HEK293 (cell line): ENCODE measurements around the gene PCNX3.

ENCODE experiments used
- FEZF1 ChIP-seq: fragments of 450-650 bp; formaldehyde crosslinking; IDR thresholded peaks from 2 replicates; pipeline ENCODE4 v1.5.1; 2016; ENCODE audit warnings: missing biosample characterization, missing genetic modification characterization
- GLIS1 ChIP-seq: fragments of 450-650 bp; formaldehyde crosslinking; IDR thresholded peaks from 2 replicates; pipeline ENCODE4 v1.5.1; 2016; ENCODE audit warnings: missing biosample characterization, missing genetic modification characterization
- HOXA7 ChIP-seq: sonication (generic); formaldehyde crosslinking; IDR thresholded peaks from 2 replicates; pipeline ENCODE4 v1.8.1; 2022; ENCODE audit warnings: missing genetic modification reagents, borderline replicate concordance
- KLF1 ChIP-seq: fragments of 450-650 bp; formaldehyde crosslinking; IDR thresholded peaks from 2 replicates; pipeline ENCODE4 v1.5.1; 2016; ENCODE audit warnings: missing biosample characterization, missing genetic modification characterization
- KLF10 ChIP-seq: fragments of 450-650 bp; IDR thresholded peaks from 2 replicates; pipeline ENCODE4 v1.5.1; 2018; ENCODE audit warnings: missing biosample characterization, mild to moderate bottlenecking, missing genetic modification characterization
- OSR2 ChIP-seq: fragments of 450-650 bp; formaldehyde crosslinking; IDR thresholded peaks from 2 replicates; pipeline ENCODE4 v1.5.1; 2016; ENCODE audit warnings: missing biosample characterization, missing genetic modification characterization
- OVOL3 ChIP-seq: fragments of 450-650 bp; formaldehyde crosslinking; IDR thresholded peaks from 2 replicates; pipeline ENCODE4 v1.5.1; 2016; ENCODE audit warnings: missing biosample characterization, missing genetic modification characterization
- SP3 ChIP-seq: fragments of 450-650 bp; formaldehyde crosslinking; IDR thresholded peaks from 2 replicates; pipeline ENCODE4 v1.5.1; 2016; ENCODE audit warnings: missing biosample characterization, missing genetic modification characterization
- SP7 ChIP-seq: fragments of 450-650 bp; formaldehyde crosslinking; IDR thresholded peaks from 2 replicates; pipeline ENCODE4 v1.5.1; 2016; ENCODE audit warnings: missing biosample characterization, missing genetic modification characterization
- TRIM28 ChIP-seq: IDR thresholded peaks from 2 replicates; pipeline ENCODE4 v1.6.1; 2011; ENCODE audit warnings: low read length, control low read depth, borderline replicate concordance
- ZBTB48 ChIP-seq: fragments of 450-650 bp; formaldehyde crosslinking; IDR thresholded peaks from 2 replicates; pipeline ENCODE4 v1.5.1; 2016; ENCODE audit warnings: missing biosample characterization, missing genetic modification characterization
- ZFHX2 ChIP-seq: fragments of 450-650 bp; formaldehyde crosslinking; conservative IDR thresholded peaks from 2 replicates; pipeline ENCODE4 v1.5.1; 2016; ENCODE audit warnings: missing biosample characterization, missing genetic modification characterization
- ZIC2 ChIP-seq: fragments of 450-650 bp; formaldehyde crosslinking; IDR thresholded peaks from 2 replicates; pipeline ENCODE4 v1.5.1; 2016; ENCODE audit warnings: missing biosample characterization, missing genetic modification characterization
- ZNF114 ChIP-seq: fragments of 450-650 bp; formaldehyde crosslinking; IDR thresholded peaks from 2 replicates; pipeline ENCODE4 v1.5.0; 2017; ENCODE audit warnings: missing biosample characterization, missing genetic modification characterization
- ZNF2 ChIP-seq: fragments of 450-650 bp; formaldehyde crosslinking; IDR thresholded peaks from 2 replicates; pipeline ENCODE4 v1.5.1; 2016; ENCODE audit warnings: missing biosample characterization, missing genetic modification characterization
- ZNF24 ChIP-seq: fragments of 450-650 bp; formaldehyde crosslinking; IDR thresholded peaks from 2 replicates; pipeline ENCODE4 v1.5.1; 2016; ENCODE audit warnings: missing biosample characterization, missing genetic modification characterization
- ZNF311 ChIP-seq: fragments of 450-650 bp; formaldehyde crosslinking; IDR thresholded peaks from 2 replicates; pipeline ENCODE4 v1.5.1; 2017; ENCODE audit warnings: missing biosample characterization, missing genetic modification characterization, borderline replicate concordance
- ZNF350 ChIP-seq: fragments of 450-650 bp; formaldehyde crosslinking; IDR thresholded peaks from 2 replicates; pipeline ENCODE4 v1.5.0; 2017; ENCODE audit warnings: missing biosample characterization, mild to moderate bottlenecking, missing genetic modification characterization
- ZNF701 ChIP-seq: fragments of 450-650 bp; formaldehyde crosslinking; IDR thresholded peaks from 2 replicates; pipeline ENCODE4 v1.5.1; 2016; ENCODE audit warnings: missing biosample characterization, missing genetic modification characterization
- ZNF830 ChIP-seq: fragments of 450-650 bp; IDR thresholded peaks from 2 replicates; pipeline ENCODE4 v1.5.0; 2018; ENCODE audit warnings: missing biosample characterization, missing genetic modification characterization, low read depth, mild to moderate bottlenecking, moderate library complexity
- ZSCAN30 ChIP-seq: fragments of 450-650 bp; IDR thresholded peaks from 2 replicates; pipeline ENCODE4 v1.5.1; 2018; ENCODE audit warnings: missing biosample characterization, mild to moderate bottlenecking, missing genetic modification characterization, moderate library complexity
- TF ChIP-seq, protein P1 (sequence below): fragments of 450-650 bp; formaldehyde crosslinking; conservative IDR thresholded peaks from 2 replicates; pipeline ENCODE4 v1.5.1; 2016; ENCODE audit warnings: low read depth, missing biosample characterization, missing genetic modification characterization
- TF ChIP-seq, protein P2 (sequence below): fragments of 450-650 bp; IDR thresholded peaks from 2 replicates; pipeline ENCODE4 v1.5.1; 2018; ENCODE audit warnings: missing biosample characterization, missing genetic modification characterization
- TF ChIP-seq, protein P3 (sequence below): fragments of 450-650 bp; formaldehyde crosslinking; IDR thresholded peaks from 2 replicates; pipeline ENCODE4 v1.5.1; 2016; ENCODE audit warnings: missing biosample characterization, missing genetic modification characterization
- TF ChIP-seq, protein P4 (sequence below): fragments of 450-650 bp; formaldehyde crosslinking; IDR thresholded peaks from 2 replicates; pipeline ENCODE4; 2016; ENCODE audit warnings: missing biosample characterization, missing genetic modification characterization
- TF ChIP-seq, protein P5 (sequence below): fragments of 450-650 bp; formaldehyde crosslinking; IDR thresholded peaks from 2 replicates; pipeline ENCODE4 v1.5.1; 2016; ENCODE audit warnings: missing biosample characterization, missing genetic modification characterization
- TF ChIP-seq, protein P6 (sequence below): fragments of 450-650 bp; formaldehyde crosslinking; IDR thresholded peaks from 2 replicates; pipeline ENCODE4 v1.5.0; 2017; ENCODE audit warnings: missing biosample characterization, missing genetic modification characterization, borderline replicate concordance

Gene PCNX3

DNA sequence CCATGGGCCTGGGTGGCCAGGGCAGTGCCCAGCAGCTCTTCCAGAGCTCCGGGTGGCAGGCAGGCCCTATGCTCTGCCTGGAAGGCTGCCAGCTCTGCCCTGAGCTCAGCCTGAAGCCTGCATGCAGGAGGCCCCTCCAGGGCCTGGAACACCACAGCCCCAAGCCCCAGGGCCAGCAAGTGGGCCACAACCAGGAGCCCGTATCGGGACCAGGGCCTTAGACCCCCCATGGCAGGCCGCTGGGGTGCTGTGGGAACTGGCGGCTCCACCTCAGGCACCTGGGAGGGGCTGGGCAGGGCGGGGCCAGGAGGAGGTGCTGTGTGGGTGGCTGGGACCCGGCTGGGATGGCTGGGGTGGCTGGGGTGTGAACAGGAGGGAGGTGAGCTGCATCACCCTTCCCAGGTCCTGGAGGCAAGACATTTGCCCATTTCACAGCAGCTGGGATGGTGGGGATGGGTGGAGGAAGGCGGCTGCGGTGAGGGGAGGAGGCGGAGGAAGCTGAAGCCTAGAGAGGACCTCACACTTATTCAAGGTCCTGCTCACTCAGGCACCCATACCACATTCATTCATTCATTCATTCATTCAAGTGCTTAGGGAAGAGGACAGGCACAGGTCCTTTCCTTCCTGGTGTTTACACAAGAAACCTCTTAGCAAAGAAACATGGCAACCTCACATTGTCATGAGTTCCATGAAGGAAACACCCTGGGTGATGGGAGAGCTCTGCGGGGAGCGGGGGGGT lies 19.9 kb upstream of the PCNX3 start, which contains the start of gene KCNK7 (continued):
- TF ChIP-seq ZNF114 (tag by site-specific recombination) (no peak), ZBTB48 (no peak), ZNF311 (tag by site-specific recombination) (no peak), SP3 (tag by site-specific recombination) (no peak), OSR2 (tag by site-specific recombination) (no peak), ZNF701 (tag by site-specific recombination) (no peak), ZSCAN30 (tag by site-specific recombination) (no peak), GLIS1 (peak; percentile 76), FEZF1 (tag by site-specific recombination) (no peak), ZNF830 (tag by site-specific recombination) (no peak), KLF1 (tag by site-specific recombination) (peak; percentile 83), ZNF24 (tag by site-specific recombination) (peak; percentile 89; the same call in 1 of the 2 replicates), KLF10 (tag by site-specific recombination) (no peak), ZNF2 (tag by site-specific recombination) (no peak), HOXA7 (CRISPR knock-in tag) (no peak), OVOL3 (no peak), SP7 (tag by site-specific recombination) (no peak), ZFHX2 (peak; percentile 62), TRIM28 (no peak), ZIC2 (tag by site-specific recombination) (peak; percentile 63), ZNF350 (tag by site-specific recombination) (no peak)
- TF ChIP-seq, protein P1, sequence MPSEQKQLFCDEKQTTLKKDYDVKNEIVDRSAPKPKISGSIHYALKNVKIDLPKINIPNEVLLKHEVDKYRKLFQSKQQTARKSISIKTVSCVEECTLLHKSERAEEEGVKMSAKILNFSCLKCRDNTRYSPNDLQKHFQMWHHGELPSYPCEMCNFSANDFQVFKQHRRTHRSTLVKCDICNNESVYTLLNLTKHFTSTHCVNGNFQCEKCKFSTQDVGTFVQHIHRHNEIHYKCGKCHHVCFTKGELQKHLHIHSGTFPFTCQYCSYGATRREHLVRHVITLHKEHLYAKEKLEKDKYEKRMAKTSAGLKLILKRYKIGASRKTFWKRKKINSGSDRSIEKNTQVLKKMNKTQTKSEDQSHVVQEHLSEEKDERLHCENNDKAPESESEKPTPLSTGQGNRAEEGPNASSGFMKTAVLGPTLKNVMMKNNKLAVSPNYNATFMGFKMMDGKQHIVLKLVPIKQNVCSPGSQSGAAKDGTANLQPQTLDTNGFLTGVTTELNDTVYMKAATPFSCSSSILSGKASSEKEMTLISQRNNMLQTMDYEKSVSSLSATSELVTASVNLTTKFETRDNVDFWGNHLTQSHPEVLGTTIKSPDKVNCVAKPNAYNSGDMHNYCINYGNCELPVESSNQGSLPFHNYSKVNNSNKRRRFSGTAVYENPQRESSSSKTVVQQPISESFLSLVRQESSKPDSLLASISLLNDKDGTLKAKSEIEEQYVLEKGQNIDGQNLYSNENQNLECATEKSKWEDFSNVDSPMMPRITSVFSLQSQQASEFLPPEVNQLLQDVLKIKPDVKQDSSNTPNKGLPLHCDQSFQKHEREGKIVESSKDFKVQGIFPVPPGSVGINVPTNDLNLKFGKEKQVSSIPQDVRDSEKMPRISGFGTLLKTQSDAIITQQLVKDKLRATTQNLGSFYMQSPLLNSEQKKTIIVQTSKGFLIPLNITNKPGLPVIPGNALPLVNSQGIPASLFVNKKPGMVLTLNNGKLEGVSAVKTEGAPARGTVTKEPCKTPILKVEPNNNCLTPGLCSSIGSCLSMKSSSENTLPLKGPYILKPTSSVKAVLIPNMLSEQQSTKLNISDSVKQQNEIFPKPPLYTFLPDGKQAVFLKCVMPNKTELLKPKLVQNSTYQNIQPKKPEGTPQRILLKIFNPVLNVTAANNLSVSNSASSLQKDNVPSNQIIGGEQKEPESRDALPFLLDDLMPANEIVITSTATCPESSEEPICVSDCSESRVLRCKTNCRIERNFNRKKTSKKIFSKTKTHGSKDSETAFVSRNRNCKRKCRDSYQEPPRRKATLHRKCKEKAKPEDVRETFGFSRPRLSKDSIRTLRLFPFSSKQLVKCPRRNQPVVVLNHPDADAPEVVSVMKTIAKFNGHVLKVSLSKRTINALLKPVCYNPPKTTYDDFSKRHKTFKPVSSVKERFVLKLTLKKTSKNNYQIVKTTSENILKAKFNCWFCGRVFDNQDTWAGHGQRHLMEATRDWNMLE (tag by site-specific recombination) = no peak
- TF ChIP-seq, protein P2, sequence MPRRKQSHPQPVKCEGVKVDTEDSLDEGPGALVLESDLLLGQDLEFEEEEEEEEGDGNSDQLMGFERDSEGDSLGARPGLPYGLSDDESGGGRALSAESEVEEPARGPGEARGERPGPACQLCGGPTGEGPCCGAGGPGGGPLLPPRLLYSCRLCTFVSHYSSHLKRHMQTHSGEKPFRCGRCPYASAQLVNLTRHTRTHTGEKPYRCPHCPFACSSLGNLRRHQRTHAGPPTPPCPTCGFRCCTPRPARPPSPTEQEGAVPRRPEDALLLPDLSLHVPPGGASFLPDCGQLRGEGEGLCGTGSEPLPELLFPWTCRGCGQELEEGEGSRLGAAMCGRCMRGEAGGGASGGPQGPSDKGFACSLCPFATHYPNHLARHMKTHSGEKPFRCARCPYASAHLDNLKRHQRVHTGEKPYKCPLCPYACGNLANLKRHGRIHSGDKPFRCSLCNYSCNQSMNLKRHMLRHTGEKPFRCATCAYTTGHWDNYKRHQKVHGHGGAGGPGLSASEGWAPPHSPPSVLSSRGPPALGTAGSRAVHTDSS (tag by site-specific recombination) = no peak
- TF ChIP-seq, protein P3, sequence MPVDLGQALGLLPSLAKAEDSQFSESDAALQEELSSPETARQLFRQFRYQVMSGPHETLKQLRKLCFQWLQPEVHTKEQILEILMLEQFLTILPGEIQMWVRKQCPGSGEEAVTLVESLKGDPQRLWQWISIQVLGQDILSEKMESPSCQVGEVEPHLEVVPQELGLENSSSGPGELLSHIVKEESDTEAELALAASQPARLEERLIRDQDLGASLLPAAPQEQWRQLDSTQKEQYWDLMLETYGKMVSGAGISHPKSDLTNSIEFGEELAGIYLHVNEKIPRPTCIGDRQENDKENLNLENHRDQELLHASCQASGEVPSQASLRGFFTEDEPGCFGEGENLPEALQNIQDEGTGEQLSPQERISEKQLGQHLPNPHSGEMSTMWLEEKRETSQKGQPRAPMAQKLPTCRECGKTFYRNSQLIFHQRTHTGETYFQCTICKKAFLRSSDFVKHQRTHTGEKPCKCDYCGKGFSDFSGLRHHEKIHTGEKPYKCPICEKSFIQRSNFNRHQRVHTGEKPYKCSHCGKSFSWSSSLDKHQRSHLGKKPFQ (tag by site-specific recombination) = no peak; the same call in 1 of the 2 replicates
- TF ChIP-seq, protein P4, sequence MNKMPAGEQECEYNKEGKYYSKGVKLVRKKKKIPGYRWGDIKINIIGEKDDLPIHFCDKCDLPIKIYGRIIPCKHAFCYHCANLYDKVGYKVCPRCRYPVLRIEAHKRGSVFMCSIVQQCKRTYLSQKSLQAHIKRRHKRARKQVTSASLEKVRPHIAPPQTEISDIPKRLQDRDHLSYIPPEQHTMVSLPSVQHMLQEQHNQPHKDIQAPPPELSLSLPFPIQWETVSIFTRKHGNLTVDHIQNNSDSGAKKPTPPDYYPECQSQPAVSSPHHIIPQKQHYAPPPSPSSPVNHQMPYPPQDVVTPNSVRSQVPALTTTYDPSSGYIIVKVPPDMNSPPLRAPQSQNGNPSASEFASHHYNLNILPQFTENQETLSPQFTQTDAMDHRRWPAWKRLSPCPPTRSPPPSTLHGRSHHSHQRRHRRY (tag by site-specific recombination) = no peak
- TF ChIP-seq, protein P5, sequence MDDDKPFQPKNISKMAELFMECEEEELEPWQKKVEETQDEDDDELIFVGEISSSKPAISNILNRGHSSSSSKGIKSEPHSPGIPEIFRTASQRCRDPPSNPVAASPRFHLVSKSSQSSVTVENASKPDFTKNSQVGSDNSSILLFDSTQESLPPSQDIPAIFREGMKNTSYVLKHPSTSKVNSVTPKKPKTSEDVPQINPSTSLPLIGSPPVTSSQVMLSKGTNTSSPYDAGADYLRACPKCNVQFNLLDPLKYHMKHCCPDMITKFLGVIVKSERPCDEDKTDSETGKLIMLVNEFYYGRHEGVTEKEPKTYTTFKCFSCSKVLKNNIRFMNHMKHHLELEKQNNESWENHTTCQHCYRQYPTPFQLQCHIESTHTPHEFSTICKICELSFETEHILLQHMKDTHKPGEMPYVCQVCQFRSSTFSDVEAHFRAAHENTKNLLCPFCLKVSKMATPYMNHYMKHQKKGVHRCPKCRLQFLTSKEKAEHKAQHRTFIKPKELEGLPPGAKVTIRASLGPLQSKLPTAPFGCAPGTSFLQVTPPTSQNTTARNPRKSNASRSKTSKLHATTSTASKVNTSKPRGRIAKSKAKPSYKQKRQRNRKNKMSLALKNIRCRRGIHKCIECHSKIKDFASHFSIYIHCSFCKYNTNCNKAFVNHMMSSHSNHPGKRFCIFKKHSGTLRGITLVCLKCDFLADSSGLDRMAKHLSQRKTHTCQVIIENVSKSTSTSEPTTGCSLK (tag by site-specific recombination) = no peak
- TF ChIP-seq, protein P6, sequence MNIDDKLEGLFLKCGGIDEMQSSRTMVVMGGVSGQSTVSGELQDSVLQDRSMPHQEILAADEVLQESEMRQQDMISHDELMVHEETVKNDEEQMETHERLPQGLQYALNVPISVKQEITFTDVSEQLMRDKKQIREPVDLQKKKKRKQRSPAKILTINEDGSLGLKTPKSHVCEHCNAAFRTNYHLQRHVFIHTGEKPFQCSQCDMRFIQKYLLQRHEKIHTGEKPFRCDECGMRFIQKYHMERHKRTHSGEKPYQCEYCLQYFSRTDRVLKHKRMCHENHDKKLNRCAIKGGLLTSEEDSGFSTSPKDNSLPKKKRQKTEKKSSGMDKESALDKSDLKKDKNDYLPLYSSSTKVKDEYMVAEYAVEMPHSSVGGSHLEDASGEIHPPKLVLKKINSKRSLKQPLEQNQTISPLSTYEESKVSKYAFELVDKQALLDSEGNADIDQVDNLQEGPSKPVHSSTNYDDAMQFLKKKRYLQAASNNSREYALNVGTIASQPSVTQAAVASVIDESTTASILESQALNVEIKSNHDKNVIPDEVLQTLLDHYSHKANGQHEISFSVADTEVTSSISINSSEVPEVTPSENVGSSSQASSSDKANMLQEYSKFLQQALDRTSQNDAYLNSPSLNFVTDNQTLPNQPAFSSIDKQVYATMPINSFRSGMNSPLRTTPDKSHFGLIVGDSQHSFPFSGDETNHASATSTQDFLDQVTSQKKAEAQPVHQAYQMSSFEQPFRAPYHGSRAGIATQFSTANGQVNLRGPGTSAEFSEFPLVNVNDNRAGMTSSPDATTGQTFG = no peak
